ENCODE data around the gene PDCL2. TPM values are rescaled to one million over a fixed set of nuclear protein-coding genes. Genes with fewer than 3 reads are reported as not detected.

PDCL2 gene
- total and polyA plus RNA-seq, 9 of the 15 experiments (the other 6 are each of a cell fraction or from before 2014, with no cell fraction given) = 0.62 to 2.5 (median 1.2) TPM

- no peak for TF ChIP-seq SP2 (IDR thresholded peaks at IDR 0.05; ENCODE audit: extremely low read depth, low read depth, low read length, poor library complexity, severe bottlenecking)
- no peak for TF ChIP-seq HDAC3 (IDR thresholded peaks at IDR 0.05; ENCODE audit: borderline replicate concordance, partially characterized antibody)
- no peak for TF ChIP-seq RBM17 (IDR thresholded peaks at IDR 0.05; ENCODE audit: borderline replicate concordance, low read depth, low read length)
- TF ChIP-seq POLR2B (IDR thresholded peaks at IDR 0.05; ENCODE audit: low read depth, partially characterized antibody) = peak; percentile 68
- TF ChIP-seq ZFX (CRISPR knock-in tag; IDR thresholded peaks at IDR 0.05) = peak; percentile 86
- TF ChIP-seq, protein P1, sequence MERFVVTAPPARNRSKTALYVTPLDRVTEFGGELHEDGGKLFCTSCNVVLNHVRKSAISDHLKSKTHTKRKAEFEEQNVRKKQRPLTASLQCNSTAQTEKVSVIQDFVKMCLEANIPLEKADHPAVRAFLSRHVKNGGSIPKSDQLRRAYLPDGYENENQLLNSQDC (CRISPR knock-in tag; IDR thresholded peaks at IDR 0.05) = no peak
- TF ChIP-seq MCM5 (IDR thresholded peaks at IDR 0.05; ENCODE audit: low read depth) = no peak
- no peak for TF ChIP-seq MED1 (CRISPR knock-in tag; IDR thresholded peaks at IDR 0.05; ENCODE audit: borderline replicate concordance)
- TF ChIP-seq TAF9B (IDR thresholded peaks at IDR 0.05; ENCODE audit: partially characterized antibody) = no peak
- TF ChIP-seq, protein P2, sequence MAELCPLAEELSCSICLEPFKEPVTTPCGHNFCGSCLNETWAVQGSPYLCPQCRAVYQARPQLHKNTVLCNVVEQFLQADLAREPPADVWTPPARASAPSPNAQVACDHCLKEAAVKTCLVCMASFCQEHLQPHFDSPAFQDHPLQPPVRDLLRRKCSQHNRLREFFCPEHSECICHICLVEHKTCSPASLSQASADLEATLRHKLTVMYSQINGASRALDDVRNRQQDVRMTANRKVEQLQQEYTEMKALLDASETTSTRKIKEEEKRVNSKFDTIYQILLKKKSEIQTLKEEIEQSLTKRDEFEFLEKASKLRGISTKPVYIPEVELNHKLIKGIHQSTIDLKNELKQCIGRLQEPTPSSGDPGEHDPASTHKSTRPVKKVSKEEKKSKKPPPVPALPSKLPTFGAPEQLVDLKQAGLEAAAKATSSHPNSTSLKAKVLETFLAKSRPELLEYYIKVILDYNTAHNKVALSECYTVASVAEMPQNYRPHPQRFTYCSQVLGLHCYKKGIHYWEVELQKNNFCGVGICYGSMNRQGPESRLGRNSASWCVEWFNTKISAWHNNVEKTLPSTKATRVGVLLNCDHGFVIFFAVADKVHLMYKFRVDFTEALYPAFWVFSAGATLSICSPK (IDR thresholded peaks at IDR 0.05; ENCODE audit: borderline replicate concordance) = no peak
- TF ChIP-seq ZBTB9 (CRISPR knock-in tag; IDR thresholded peaks at IDR 0.05) = peak; percentile 32; the same call in 1 of the 2 replicates
- TF ChIP-seq, protein P3, sequence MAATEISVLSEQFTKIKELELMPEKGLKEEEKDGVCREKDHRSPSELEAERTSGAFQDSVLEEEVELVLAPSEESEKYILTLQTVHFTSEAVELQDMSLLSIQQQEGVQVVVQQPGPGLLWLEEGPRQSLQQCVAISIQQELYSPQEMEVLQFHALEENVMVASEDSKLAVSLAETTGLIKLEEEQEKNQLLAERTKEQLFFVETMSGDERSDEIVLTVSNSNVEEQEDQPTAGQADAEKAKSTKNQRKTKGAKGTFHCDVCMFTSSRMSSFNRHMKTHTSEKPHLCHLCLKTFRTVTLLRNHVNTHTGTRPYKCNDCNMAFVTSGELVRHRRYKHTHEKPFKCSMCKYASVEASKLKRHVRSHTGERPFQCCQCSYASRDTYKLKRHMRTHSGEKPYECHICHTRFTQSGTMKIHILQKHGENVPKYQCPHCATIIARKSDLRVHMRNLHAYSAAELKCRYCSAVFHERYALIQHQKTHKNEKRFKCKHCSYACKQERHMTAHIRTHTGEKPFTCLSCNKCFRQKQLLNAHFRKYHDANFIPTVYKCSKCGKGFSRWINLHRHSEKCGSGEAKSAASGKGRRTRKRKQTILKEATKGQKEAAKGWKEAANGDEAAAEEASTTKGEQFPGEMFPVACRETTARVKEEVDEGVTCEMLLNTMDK (IDR thresholded peaks at IDR 0.05; ENCODE audit: borderline replicate concordance, insufficient read depth, low read depth, low read length, poor library complexity, severe bottlenecking) = peak; percentile 95
- peak; percentile 69 for TF ChIP-seq MAX (CRISPR knock-in tag; IDR thresholded peaks at IDR 0.05)
- no peak for TF ChIP-seq NR2C1 (IDR thresholded peaks at IDR 0.05)
- no peak for TF ChIP-seq NR2C1 (tag; IDR thresholded peaks at IDR 0.05)
- TF ChIP-seq, protein P4, sequence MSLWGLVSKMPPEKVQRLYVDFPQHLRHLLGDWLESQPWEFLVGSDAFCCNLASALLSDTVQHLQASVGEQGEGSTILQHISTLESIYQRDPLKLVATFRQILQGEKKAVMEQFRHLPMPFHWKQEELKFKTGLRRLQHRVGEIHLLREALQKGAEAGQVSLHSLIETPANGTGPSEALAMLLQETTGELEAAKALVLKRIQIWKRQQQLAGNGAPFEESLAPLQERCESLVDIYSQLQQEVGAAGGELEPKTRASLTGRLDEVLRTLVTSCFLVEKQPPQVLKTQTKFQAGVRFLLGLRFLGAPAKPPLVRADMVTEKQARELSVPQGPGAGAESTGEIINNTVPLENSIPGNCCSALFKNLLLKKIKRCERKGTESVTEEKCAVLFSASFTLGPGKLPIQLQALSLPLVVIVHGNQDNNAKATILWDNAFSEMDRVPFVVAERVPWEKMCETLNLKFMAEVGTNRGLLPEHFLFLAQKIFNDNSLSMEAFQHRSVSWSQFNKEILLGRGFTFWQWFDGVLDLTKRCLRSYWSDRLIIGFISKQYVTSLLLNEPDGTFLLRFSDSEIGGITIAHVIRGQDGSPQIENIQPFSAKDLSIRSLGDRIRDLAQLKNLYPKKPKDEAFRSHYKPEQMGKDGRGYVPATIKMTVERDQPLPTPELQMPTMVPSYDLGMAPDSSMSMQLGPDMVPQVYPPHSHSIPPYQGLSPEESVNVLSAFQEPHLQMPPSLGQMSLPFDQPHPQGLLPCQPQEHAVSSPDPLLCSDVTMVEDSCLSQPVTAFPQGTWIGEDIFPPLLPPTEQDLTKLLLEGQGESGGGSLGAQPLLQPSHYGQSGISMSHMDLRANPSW (CRISPR knock-in tag; IDR thresholded peaks at IDR 0.05) = no peak
- TF ChIP-seq TCF7 (IDR thresholded peaks at IDR 0.05; ENCODE audit: borderline replicate concordance) = no peak
- no peak for TF ChIP-seq SMARCC2 (IDR thresholded peaks at IDR 0.05; ENCODE audit: low read depth)
These were observed 45.1 kb downstream of the PDCL2 start, which contains the start of gene CLOCK (continued) for GRCh38 chr4:55546756-55547465.

All from K562 (cell line).